Measurements from ENCODE around the gene HHIPL1. TPM values are rescaled to one million over a fixed set of nuclear protein-coding genes. Genes with fewer than 3 reads are reported as not detected.

The HHIPL1 gene
- polyA plus RNA-seq, 1 experiment: 1.1 TPM

DNA sequence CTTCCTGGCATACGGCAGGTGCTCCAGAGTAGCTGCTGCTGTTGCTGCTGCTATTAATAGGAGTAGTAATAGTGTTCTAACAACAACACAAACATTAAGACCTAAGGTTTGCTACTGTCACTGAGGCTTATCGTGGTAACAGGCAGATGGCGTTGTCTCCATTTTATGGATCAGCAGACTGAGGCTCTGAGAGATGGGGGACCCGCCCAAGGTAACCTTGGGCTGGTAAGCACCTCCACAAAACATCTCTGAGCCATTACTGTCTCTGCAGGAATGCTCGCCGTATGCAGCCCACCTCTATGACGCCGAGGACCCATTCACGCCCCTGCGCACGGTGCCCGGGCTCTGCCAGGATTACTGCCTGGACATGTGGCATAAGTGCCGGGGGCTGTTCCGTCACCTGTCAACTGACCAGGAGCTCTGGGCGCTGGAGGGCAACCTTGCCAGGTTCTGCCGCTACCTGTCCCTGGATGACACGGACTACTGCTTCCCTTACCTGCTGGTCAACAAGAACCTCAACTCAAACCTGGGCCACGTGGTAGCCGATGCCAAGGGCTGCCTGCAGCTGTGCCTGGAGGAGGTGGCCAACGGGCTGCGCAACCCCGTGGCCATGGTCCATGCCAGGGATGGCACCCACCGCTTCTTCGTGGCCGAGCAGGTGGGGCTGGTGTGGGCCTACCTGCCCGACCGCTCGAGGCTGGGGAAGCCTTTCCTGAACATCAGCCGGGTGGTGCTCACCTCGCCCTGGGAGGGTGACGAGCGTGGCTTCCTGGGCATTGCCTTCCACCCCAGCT lies 7.2 kb downstream of the HHIPL1 start:
- Histone ChIP-seq H3K27me3 (ENCODE audit: control insufficient read depth, insufficient read depth, low read length) (no peaks in the 10 kb centered on the region), H3K27ac (ENCODE audit: low read depth, low read length) (no peak overlapping the region), H3K9me3 (ENCODE audit: control insufficient read depth, insufficient read depth, low read length) (no peaks in the 10 kb centered on the region; the same call in 1 of the 2 replicates), H3K4me3 (ENCODE audit: low read depth, low read length) (no peak overlapping the region)
- no peak for DNase-seq (ENCODE audit: low read depth, low spot score)
- TF ChIP-seq, protein P1, sequence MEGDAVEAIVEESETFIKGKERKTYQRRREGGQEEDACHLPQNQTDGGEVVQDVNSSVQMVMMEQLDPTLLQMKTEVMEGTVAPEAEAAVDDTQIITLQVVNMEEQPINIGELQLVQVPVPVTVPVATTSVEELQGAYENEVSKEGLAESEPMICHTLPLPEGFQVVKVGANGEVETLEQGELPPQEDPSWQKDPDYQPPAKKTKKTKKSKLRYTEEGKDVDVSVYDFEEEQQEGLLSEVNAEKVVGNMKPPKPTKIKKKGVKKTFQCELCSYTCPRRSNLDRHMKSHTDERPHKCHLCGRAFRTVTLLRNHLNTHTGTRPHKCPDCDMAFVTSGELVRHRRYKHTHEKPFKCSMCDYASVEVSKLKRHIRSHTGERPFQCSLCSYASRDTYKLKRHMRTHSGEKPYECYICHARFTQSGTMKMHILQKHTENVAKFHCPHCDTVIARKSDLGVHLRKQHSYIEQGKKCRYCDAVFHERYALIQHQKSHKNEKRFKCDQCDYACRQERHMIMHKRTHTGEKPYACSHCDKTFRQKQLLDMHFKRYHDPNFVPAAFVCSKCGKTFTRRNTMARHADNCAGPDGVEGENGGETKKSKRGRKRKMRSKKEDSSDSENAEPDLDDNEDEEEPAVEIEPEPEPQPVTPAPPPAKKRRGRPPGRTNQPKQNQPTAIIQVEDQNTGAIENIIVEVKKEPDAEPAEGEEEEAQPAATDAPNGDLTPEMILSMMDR (IDR thresholded peaks at IDR 0.05; ENCODE audit: low read depth, low read length): no peak
- CTCF ChIA-PET: no interaction called here
- POLR2A ChIA-PET: no interaction called here

DNA sequence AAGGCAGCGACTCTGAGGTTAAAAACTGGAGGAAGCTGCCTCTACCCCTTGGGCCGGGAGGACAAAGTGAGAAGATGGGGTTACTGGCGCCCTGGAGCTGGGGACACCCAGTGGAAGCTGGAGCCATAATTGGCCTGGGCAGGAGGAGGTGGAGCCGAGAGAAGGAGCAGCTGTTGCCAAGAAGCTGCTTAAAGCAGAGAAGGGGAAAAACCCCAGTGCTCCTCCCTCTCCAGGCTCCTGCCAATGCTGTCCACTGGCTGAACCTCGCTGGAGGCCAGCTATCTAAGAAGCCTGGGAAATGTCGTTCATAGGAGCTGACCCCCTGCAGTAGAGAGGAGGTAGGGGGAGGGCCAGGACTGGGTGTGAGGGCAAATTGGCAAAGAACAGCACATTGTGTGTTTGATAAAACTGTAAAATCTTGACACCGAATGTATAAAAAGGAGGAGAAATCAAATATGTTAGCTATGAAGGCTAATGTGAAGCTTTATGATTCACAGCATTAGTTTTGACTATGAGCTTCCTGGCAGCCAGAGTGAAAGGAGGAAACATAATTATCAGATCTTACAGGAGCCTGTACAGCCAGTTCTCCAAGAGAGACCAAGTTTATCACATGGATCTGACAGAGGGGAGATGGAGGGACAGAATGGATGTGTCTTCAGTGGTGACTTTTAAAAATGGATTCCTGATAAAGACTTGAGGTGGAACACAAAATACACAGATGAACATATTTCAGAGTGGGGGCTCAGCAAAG lies 9.5 kb downstream of the HHIPL1 start:
- ChIA-PET CTCF (interaction anchor here (0.7 to 2.3 kb wide), 3 partner anchors 18 to 231 kb away, joined by 3 to 8 read pairs (median 5); no protein-coding TSS in a partner anchor), POLR2A (interaction anchor here (0.9 to 1.2 kb wide), 2 partner anchors 29 to 31 kb away, joined by 5 to 9 read pairs; partner anchors contain the start of gene CYP46A1)
- H3K9me3 ChIP-seq (ENCODE audit: control insufficient read depth, insufficient read depth, low read length): no peaks in the 10 kb centered on the region; the same call in 1 of the 2 replicates
- peak; percentile 46 for DNase-seq (ENCODE audit: low read depth, low spot score)
- no peak overlapping the region for H3K4me3 ChIP-seq (ENCODE audit: low read depth, low read length)
- peaks cover 10% of the 10 kb centered on the region for H3K27me3 ChIP-seq (ENCODE audit: control insufficient read depth, insufficient read depth, low read length)
- TF ChIP-seq, protein P1 (IDR thresholded peaks at IDR 0.05; ENCODE audit: low read depth, low read length): peak; percentile 29; the same call in 1 of the 2 replicates
- peak overlapping the region; percentile 21 for H3K27ac ChIP-seq (ENCODE audit: low read depth, low read length)

DNA sequence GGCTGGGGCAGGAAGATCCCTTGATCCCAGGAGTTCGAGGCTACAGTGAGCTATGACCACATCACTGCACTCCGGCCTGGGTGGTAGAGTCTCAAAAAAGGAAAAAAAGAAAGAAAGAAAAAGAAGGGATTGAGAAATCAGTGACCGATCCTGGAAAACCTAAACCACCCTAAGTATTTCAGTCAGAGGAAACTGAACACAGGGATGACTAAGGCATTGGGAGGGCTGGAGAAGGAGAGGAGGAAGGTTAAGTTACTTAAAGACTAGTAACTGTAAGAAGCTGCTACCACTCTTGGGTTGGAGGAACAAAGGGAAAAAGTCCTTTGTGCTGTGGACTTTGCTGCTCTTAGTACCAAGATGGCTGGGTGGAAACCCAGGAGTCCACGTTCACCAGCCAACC lies 10.6 kb downstream of the HHIPL1 start:
- H3K27ac ChIP-seq (ENCODE audit: low read depth, low read length): no peak overlapping the region
- no peak overlapping the region for H3K4me3 ChIP-seq (ENCODE audit: low read depth, low read length)
- peaks cover 20% of the 10 kb centered on the region for H3K27me3 ChIP-seq (ENCODE audit: control insufficient read depth, insufficient read depth, low read length)
- ChIA-PET POLR2A (no interaction called here), CTCF (interaction anchor here (2.3 kb wide), 1 partner anchor 230 kb away, joined by 8 read pairs; no protein-coding TSS in a partner anchor)
- TF ChIP-seq, protein P1 (IDR thresholded peaks at IDR 0.05; ENCODE audit: low read depth, low read length): no peak
- no peak for DNase-seq (ENCODE audit: low read depth, low spot score)
- H3K9me3 ChIP-seq (ENCODE audit: control insufficient read depth, insufficient read depth, low read length): no peaks in the 10 kb centered on the region

DNA sequence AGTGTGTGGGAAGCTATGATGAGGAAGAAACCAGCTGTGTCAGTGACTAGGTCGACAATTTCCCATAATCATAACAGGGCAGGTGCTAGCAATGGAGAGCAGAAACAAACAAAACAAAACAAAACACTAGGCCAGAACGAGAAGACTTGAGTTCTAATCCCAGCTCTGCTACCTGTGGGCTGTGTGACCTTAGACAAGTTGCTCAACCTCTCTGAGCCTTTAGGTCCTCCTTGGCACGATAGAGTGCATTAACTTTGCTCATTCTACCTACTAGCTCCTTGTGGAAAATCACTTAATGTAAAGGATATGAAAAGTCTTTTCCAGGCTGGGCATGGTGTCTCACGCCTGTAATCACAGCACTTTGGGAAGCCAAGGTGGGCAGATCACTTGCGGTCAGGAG lies 11.2 kb downstream of the HHIPL1 start:
- TF ChIP-seq, protein P1 (IDR thresholded peaks at IDR 0.05; ENCODE audit: low read depth, low read length): no peak
- ChIA-PET POLR2A (no interaction called here), CTCF (interaction anchor here (0.7 to 2.3 kb wide), 2 partner anchors 28 to 230 kb away, joined by 3 to 8 read pairs; no protein-coding TSS in a partner anchor)
- Histone ChIP-seq H3K27me3 (ENCODE audit: control insufficient read depth, insufficient read depth, low read length) (peaks cover 20% of the 10 kb centered on the region), H3K4me3 (ENCODE audit: low read depth, low read length) (no peak overlapping the region), H3K9me3 (ENCODE audit: control insufficient read depth, insufficient read depth, low read length) (no peaks in the 10 kb centered on the region), H3K27ac (ENCODE audit: low read depth, low read length) (no peak overlapping the region)
- no peak for DNase-seq (ENCODE audit: low read depth, low spot score)

Data from AG04450 (cell line).